IMR-90 (cell line): ENCODE results near the gene MAML1. TPM values are rescaled to one million over a fixed set of nuclear protein-coding genes. Genes with fewer than 3 reads are reported as not detected.

ENCODE experiments used
- ATAC-seq: fragments of 200-7000 bp; cut with Tn5 transposase; 2 replicates; pipeline ENCODE4 v1.9.1; 2020; ENCODE audit warnings: low read depth, mild to moderate bottlenecking, moderate library complexity
- BruUV-seq: library from RNA; stranded (reverse); fragments of 400-500 nt; replicated peaks from 2 replicates; lab custom pipeline; 2021; lab: Mats Ljungman, UMichigan
- CTCF ChIA-PET: fragments of 300-600 bp; formaldehyde crosslinking; extraction: SDS; loops from one replicate; lab custom pipeline; 2021; ENCODE audit warnings: antibody characterized with exemption; lab: Yijun Ruan, JAX
- POLR2A ChIA-PET: fragments of 300-600 bp; sonication (Branson Sonifier 250); formaldehyde crosslinking; loops from one replicate; lab custom pipeline; 2022; ENCODE audit warnings: antibody characterized with exemption; ENCODE audit not compliant: unreplicated experiment; lab: Charles Lee
- DNase-seq: peaks from one replicate; pipeline ENCODE4 v3.0.0; 2013
- H2AFZ ChIP-seq: replicated peaks from 2 replicates; pipeline ENCODE3; 2013; ENCODE audit warnings: low read length, mild to moderate bottlenecking; ENCODE audit not compliant: poor library complexity
- H2AK5ac ChIP-seq: 2 replicates; pipeline ENCODE4 v1.6.1; 2013; ENCODE audit warnings: low read depth, low read length, inconsistent platforms
- H2AK9ac ChIP-seq: replicated peaks from 2 replicates; pipeline ENCODE3; 2013; ENCODE audit warnings: mild to moderate bottlenecking, low read depth, low read length, moderate library complexity; ENCODE audit not compliant: poor library complexity
- H2BK120ac ChIP-seq: 2 replicates; pipeline ENCODE4 v1.6.1; 2013; ENCODE audit warnings: low read depth, low read length, inconsistent platforms
- H2BK15ac ChIP-seq: 3 replicates; pipeline ENCODE4 v1.6.1; 2013; ENCODE audit warnings: low read depth, low read length, inconsistent platforms
- H2BK20ac ChIP-seq: 2 replicates; pipeline ENCODE4 v1.6.1; 2013; ENCODE audit warnings: low read depth, mild to moderate bottlenecking, inconsistent platforms, low read length, moderate library complexity
- H2BK5ac ChIP-seq: 2 replicates; pipeline ENCODE4 v1.6.1; 2013; ENCODE audit warnings: mild to moderate bottlenecking, low read depth, low read length, inconsistent platforms; ENCODE audit not compliant: poor library complexity, severe bottlenecking
- H3K14ac ChIP-seq: replicated peaks from 2 replicates; pipeline ENCODE4 v1.6.1; 2013; ENCODE audit warnings: low read depth, low read length, inconsistent platforms
- H3K18ac ChIP-seq: 2 replicates; pipeline ENCODE4 v1.6.1; 2013; ENCODE audit warnings: low read depth, low read length, control low read depth
- H3K23ac ChIP-seq: 2 replicates; pipeline ENCODE4 v1.6.1; 2013; ENCODE audit warnings: low read depth, low read length, inconsistent platforms
- H3K27ac ChIP-seq: 2 replicates; pipeline ENCODE4 v1.5.1; 2013; ENCODE audit warnings: mild to moderate bottlenecking, control low read depth, low read length; ENCODE audit not compliant: insufficient read depth
- H3K27me3 ChIP-seq: 2 replicates; pipeline ENCODE4 v1.6.1; 2013; ENCODE audit warnings: low read length; ENCODE audit not compliant: control insufficient read depth, insufficient read depth
- H3K36me3 ChIP-seq: 2 replicates; pipeline ENCODE4 v1.6.1; 2013; ENCODE audit warnings: low read length, mixed read lengths; ENCODE audit not compliant: control insufficient read depth, insufficient read depth
- H3K4ac ChIP-seq: 2 replicates; pipeline ENCODE4 v1.6.1; 2013; ENCODE audit warnings: low read depth, low read length, inconsistent platforms
- H3K4me1 ChIP-seq: 2 replicates; pipeline ENCODE4 v1.6.1; 2013; ENCODE audit warnings: low read length, mixed read lengths; ENCODE audit not compliant: control insufficient read depth, insufficient read depth
- H3K4me2 ChIP-seq: 2 replicates; pipeline ENCODE4 v1.6.1; 2013; ENCODE audit warnings: low read depth, mild to moderate bottlenecking, control low read depth, low read length, moderate library complexity
- H3K4me3 ChIP-seq: 2 replicates; pipeline ENCODE4 v1.5.1; 2013; ENCODE audit warnings: low read depth, mild to moderate bottlenecking, control low read depth, low read length, moderate library complexity; ENCODE audit not compliant: insufficient read depth
- H3K56ac ChIP-seq: 2 replicates; pipeline ENCODE4 v1.6.1; 2013; ENCODE audit warnings: low read length, inconsistent platforms; ENCODE audit not compliant: insufficient read depth; ENCODE audit errors: extremely low read depth
- H3K79me1 ChIP-seq, 2 experiments: 2 replicates each; pipeline ENCODE4 v1.6.1; 2013; ENCODE audit warnings: low read length in 2 of 2, inconsistent platforms in 1 of 2, low read depth in 1 of 2
- H3K9ac ChIP-seq: 2 replicates; pipeline ENCODE4 v1.6.1; 2013; ENCODE audit warnings: low read depth, low read length, control low read depth
- H3K9me1 ChIP-seq: 2 replicates; pipeline ENCODE4 v1.6.1; 2013; ENCODE audit warnings: low read length, inconsistent platforms; ENCODE audit not compliant: insufficient read depth
- H3K9me3 ChIP-seq: 2 replicates; pipeline ENCODE4 v1.6.1; 2013; ENCODE audit warnings: low read length; ENCODE audit not compliant: control insufficient read depth, insufficient read depth
- H4K20me1 ChIP-seq: 2 replicates; pipeline ENCODE4 v1.6.1; 2013; ENCODE audit warnings: low read length, inconsistent platforms; ENCODE audit not compliant: insufficient read depth
- H4K5ac ChIP-seq: 2 replicates; pipeline ENCODE4 v1.6.1; 2013; ENCODE audit warnings: mild to moderate bottlenecking, low read depth, low read length, control low read depth
- H4K8ac ChIP-seq, 2 experiments: 2 replicates each; pipeline ENCODE4 v1.6.1; 2013; ENCODE audit warnings: low read depth in 2 of 2, low read length in 2 of 2, control low read depth in 1 of 2, inconsistent platforms in 1 of 2
- H4K91ac ChIP-seq: 2 replicates; pipeline ENCODE4 v1.6.1; 2013; ENCODE audit warnings: low read depth, low read length, inconsistent platforms; ENCODE audit not compliant: insufficient read depth
- CEBPB ChIP-seq: IDR thresholded peaks from 2 replicates; pipeline ENCODE4 v1.6.1; 2012; ENCODE audit warnings: low read depth, low read length, improper control_type of control experiment
- CHD1 ChIP-seq: IDR thresholded peaks from 2 replicates; pipeline ENCODE4 v1.6.1; 2012; ENCODE audit warnings: low read depth, low read length, improper control_type of control experiment
- ELK1 ChIP-seq: fragments of 150-350 bp; IDR thresholded peaks from 2 replicates; pipeline ENCODE4 v1.6.1; 2016; ENCODE audit warnings: low read depth, mild to moderate bottlenecking, low read length, moderate library complexity, borderline replicate concordance
- MAFK ChIP-seq: IDR thresholded peaks from 2 replicates; pipeline ENCODE4 v1.6.1; 2012; ENCODE audit warnings: low read depth, low read length, improper control_type of control experiment
- MAZ ChIP-seq: IDR thresholded peaks from 2 replicates; pipeline ENCODE4 v1.6.1; 2012; ENCODE audit warnings: low read depth, mild to moderate bottlenecking, low read length, improper control_type of control experiment, moderate library complexity, borderline replicate concordance
- NFE2L2 ChIP-seq: fragments of 150-350 bp; IDR thresholded peaks from 2 replicates; pipeline ENCODE4 v1.6.1; 2016; ENCODE audit warnings: low read depth, mild to moderate bottlenecking, low read length
- RAD21 ChIP-seq: IDR thresholded peaks from 2 replicates; pipeline ENCODE4 v1.6.1; 2012; ENCODE audit warnings: low read length, improper control_type of control experiment
- RCOR1 ChIP-seq: IDR thresholded peaks from 2 replicates; pipeline ENCODE4 v1.6.1; 2012; ENCODE audit warnings: mild to moderate bottlenecking, low read length, improper control_type of control experiment; ENCODE audit not compliant: insufficient replicate concordance
- RFX5 ChIP-seq: IDR thresholded peaks from 2 replicates; pipeline ENCODE4 v1.8.0; 2012; ENCODE audit warnings: low read depth, mild to moderate bottlenecking, low read length, moderate library complexity
- USF2 ChIP-seq: fragments of 150-350 bp; IDR thresholded peaks from 2 replicates; pipeline ENCODE4 v1.6.1; 2017; ENCODE audit warnings: mild to moderate bottlenecking, antibody characterized with exemption, low read length, low read depth
- WGBS, 2 experiments: methylation state at CpG; one replicate each; pipeline versions ENCODE4 v1.1.5 to v1.1.7; 2013; ENCODE audit warnings: missing lambda C conversion rate in 2 of 2; ENCODE audit not compliant: insufficient read length in 1 of 2; ENCODE audit errors: extremely low coverage in 2 of 2; 5-methylcytosine and 5-hydroxymethylcytosine counted together
- dilution Hi-C: fragments of 300-500 bp; cut with HindIII; formaldehyde crosslinking; loops from one replicate; pipeline ENCODE4 v1.14.3; 2018; ENCODE audit warnings: low sequenced_read_pairs; ENCODE audit not compliant: unreplicated experiment
- in situ Hi-C: fragments of 300-500 bp; cut with MboI; formaldehyde crosslinking; loops from 3 replicates; pipeline ENCODE4 v1.14.3; 2019; ENCODE audit warnings: low sequenced_read_pairs, inconsistent platforms, mixed read lengths
- intact Hi-C: fragments of 100-400 bp; cut with micrococcal nuclease; formaldehyde crosslinking; loops from 2 replicates; pipeline ENCODE4 v1.10.0; 2022
- polyA plus RNA-seq, 3 experiments: library from polyadenylated mRNA; depleted of rRNA; stranded (reverse); fragments of >200 nt; gene quantifications; 2 replicates each; pipeline ENCODE4 v1.2.3, GENCODE V29; 2012; ENCODE audit warnings: low replicate concordance in 1 of 3
- total RNA-seq: library from RNA; depleted of rRNA; stranded (reverse); fragments of >200 nt; gene quantifications from 2 replicates; pipeline ENCODE4 v1.2.3, GENCODE V29; 2012
- TF ChIP-seq, protein P1 (sequence below): conservative IDR thresholded peaks from 2 replicates; pipeline ENCODE4 v1.5.1; 2012; ENCODE audit warnings: mild to moderate bottlenecking, low read depth, low read length, improper control_type of control experiment

The MAML1 gene
- total and polyA plus RNA-seq, 2 of the 4 experiments (the other 2 are of a cell fraction), result 4.7 to 10.2 TPM

DNA sequence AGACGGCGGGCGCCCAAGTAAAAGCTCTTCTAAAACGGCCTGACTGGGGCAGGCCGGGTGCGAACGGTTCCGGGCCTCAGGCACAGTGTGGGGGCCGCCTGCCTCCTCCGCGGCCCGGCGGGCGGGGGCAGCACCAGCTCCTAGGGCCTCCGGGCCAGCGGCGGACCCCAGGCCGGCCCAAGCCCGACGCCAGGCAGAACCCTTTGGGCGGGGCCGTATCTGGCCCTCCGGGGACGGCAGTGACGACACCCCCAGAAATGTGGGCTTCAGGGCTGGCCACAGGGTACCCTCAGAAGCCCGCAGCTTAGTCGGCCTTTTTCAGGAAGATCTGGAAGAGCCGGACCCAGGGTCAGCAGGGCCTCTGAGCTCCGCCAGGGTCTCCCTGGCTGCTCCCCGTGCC is 65.1 kb downstream of the MAML1 start:
- TF ChIP-seq MAFK, result no peak
- TF ChIP-seq CHD1, result no peak
- TF ChIP-seq MAZ, result no peak
- no peak for TF ChIP-seq ELK1
- no peak for TF ChIP-seq RFX5
- TF ChIP-seq, protein P1, sequence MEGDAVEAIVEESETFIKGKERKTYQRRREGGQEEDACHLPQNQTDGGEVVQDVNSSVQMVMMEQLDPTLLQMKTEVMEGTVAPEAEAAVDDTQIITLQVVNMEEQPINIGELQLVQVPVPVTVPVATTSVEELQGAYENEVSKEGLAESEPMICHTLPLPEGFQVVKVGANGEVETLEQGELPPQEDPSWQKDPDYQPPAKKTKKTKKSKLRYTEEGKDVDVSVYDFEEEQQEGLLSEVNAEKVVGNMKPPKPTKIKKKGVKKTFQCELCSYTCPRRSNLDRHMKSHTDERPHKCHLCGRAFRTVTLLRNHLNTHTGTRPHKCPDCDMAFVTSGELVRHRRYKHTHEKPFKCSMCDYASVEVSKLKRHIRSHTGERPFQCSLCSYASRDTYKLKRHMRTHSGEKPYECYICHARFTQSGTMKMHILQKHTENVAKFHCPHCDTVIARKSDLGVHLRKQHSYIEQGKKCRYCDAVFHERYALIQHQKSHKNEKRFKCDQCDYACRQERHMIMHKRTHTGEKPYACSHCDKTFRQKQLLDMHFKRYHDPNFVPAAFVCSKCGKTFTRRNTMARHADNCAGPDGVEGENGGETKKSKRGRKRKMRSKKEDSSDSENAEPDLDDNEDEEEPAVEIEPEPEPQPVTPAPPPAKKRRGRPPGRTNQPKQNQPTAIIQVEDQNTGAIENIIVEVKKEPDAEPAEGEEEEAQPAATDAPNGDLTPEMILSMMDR, result no peak
- TF ChIP-seq RCOR1, result no peak
- no peak for TF ChIP-seq USF2
- no peak for TF ChIP-seq RAD21
- TF ChIP-seq NFE2L2, result no peak
- TF ChIP-seq CEBPB, result no peak
- intact Hi-C loops, result no loop called here
- POLR2A ChIA-PET, result no interaction called here

More for the DNA sequence above, 65.1 kb downstream of the MAML1 start:
- DNase-seq, result no peak
- Histone ChIP-seq H3K4me1 (peaks cover 9% of the 10 kb centered on the region; the same call in 1 of the 2 replicates), H2BK120ac (no peak overlapping the region), H3K9ac (no peak overlapping the region), H2BK5ac (no peak overlapping the region), H2AK9ac (no peak overlapping the region), H2BK15ac (no peak overlapping the region), H3K14ac (no peak overlapping the region), H4K91ac (no peak overlapping the region), H3K27ac (no peak overlapping the region), H2AFZ (no peak overlapping the region), H3K36me3 (peaks cover 48% of the 10 kb centered on the region), H3K27me3 (no peaks in the 10 kb centered on the region), H3K23ac (no peak overlapping the region), H3K4me2 (no peak overlapping the region), H4K20me1 (peaks cover 23% of the 10 kb centered on the region), H2BK20ac (no peak overlapping the region), H2AK5ac (no peak overlapping the region), H3K9me1 (no peaks in the 10 kb centered on the region), H3K4ac (no peak overlapping the region), H3K18ac (no peak overlapping the region), H4K8ac (no peak overlapping the region), H3K56ac (no peak overlapping the region), H4K5ac (no peak overlapping the region), H3K9me3 (no peaks in the 10 kb centered on the region), H3K79me1 (peaks cover 9 to 29% of the 10 kb centered on the region in 2 experiments), H3K4me3 (no peak overlapping the region)
- dilution Hi-C loops (no loop called here), in situ Hi-C loops (no loop called here)
- ATAC-seq, result no peak
- WGBS, 2 experiments, result 98% methylated on average over 14 of the region's 30 CpGs; no CpG with 5 or more reads in 1 of the 2 experiments
- CTCF ChIA-PET, result no interaction called here
- BruUV-seq, result TSS peak; percentile 86
